ENCODE results near the gene RALGPS1. TPM values are rescaled to one million over a fixed set of nuclear protein-coding genes. Genes with fewer than 3 reads are reported as not detected.

Gene RALGPS1
- total RNA-seq, 1 donor from 2014 or later: 3.2 TPM

GRCh38 chr9:127147251-127147650 is 232.7 kb downstream of the RALGPS1 start:
- ATAC-seq: no peak
- DNase-seq (ENCODE audit: low spot score): no peak

DNA sequence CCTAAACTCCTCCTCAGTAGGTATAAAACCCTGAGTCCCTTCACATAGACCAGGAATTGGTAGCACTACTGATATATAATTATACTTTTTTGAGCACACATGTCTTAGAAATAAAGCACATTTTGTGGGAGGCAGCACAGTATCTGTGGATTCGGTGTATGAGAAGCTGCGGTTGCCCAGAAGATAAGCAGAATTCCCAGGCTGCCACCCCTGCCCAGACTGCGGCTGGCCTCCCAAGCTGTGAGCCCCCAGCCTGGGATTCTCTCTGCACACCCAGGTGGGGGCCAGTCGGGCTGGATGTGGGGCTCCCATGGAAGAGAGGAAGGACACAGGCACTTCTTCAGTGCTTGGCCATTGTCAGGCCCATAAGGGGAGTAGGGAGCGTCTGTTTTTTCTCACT is 233.4 kb downstream of the RALGPS1 start:
- DNase-seq (ENCODE audit: low spot score) (no peak), ATAC-seq (no peak)

DNA sequence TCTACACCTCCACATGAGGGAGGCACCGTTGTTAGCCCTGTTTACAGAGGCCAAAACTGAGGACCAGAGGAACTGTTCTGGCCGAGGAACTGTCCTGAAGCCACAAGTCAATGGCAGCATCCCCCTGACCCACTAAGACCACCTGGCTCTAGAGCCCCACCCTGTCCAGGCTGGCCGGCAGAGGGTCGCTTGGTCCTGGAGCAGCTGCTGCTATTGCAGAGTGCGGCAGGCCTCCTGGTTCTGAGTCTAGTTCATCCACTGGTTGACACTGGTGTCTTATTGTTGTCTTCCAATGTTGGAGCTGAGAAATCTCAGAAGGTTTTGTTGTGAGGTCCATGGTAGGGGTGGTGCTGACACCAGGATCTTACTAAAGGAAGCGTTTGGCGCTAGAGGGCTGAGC is 234.4 kb downstream of the RALGPS1 start:
- no peak for DNase-seq (ENCODE audit: low spot score)
- no peak for ATAC-seq

DNA sequence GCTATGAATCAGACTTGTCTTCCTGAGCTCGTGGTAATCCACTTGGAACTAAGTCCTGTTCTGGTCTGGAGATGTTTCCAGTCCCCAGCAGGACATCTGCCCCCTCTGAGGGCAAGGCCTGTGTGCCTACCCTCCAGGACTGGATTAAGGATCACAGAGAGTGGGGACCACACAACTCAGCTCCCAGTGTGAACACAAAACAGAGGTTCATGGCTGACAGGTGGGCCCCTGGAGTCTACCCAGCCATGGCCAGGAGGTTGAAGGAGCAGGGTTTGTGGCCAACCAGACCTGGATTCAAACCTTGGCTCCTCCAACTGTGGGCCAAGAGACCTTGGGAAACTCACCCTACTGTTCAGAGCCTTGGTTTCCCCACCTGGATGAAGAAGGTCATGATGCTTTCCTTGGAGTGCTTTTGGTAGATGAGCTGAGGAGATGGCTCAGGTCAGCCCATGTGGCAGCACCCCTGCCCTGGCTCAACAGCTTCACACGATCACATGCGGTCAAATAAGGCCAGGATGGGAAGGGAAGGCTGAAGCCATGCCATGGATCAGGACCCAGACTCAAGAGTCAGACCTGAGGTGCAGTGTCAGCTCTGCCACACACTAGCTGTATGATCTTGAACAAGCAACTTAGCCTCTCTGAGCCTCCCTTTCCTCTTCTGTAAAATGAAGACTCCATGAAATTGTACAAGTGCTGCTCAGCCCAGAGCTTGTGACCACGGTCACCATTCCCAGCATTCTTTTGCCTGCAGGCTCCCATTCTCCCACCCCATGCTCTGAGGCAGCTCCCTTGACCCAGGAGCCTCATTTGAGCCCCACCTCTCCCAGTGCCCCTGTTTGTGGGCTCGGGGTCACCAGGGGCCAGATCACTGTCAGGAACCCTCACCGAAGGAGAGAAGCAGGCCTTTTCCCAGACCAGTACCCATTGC is 235.1 kb downstream of the RALGPS1 start:
- ATAC-seq (no peak), DNase-seq (ENCODE audit: low spot score) (no peak)

- no peak for ATAC-seq
- DNase-seq (ENCODE audit: low spot score): no peak
Measured at GRCh38 chr9:127153501-127153900, 238.9 kb downstream of the RALGPS1 start.

GRCh38 chr9:127154003-127154389 is 239.4 kb downstream of the RALGPS1 start:
- peak; percentile 30 for DNase-seq (ENCODE audit: low spot score)
- ATAC-seq: no peak

DNA sequence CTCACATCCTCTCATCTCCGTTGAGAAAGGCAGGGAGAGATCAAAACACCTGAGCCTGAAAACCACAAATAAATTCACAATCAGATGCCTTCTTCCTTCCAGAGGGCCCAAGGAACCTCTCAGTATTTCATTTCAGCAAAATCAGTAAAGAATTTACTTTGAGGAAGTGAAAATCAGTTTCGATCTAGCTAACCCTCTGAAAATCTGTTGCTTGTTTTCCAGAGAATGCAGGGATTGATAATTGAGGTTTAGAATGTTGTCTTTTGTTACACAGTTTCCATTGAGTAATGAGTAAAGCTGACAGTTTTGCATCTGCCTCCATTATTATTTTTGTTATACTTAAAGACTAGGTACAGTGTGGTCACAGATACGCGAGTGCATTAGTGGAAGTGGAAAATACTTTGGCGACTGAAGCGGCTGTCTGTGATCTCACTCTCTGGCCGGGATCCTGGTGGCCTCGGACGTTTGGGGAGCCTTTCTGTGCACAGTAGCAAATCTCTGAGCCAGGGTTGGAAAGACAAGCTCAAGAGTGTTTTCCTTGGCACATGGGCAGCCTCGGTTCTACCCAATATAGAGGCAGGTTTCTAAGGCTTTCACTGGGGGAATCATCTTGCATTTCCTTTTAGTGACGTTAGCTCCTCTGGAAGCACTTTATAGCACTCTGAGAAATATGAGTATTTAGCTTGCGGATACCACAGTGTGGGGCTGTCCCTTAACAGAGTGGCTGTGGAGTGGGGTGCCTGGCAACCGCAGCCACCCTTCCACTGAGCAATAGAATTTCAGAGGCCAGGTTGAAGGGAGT is 240.0 kb downstream of the RALGPS1 start:
- ATAC-seq: no peak
- DNase-seq (ENCODE audit: low spot score): peak; percentile 40

GRCh38 chr9:127155314-127155960 is 240.9 kb downstream of the RALGPS1 start:
- no peak for DNase-seq (ENCODE audit: low spot score)

DNA sequence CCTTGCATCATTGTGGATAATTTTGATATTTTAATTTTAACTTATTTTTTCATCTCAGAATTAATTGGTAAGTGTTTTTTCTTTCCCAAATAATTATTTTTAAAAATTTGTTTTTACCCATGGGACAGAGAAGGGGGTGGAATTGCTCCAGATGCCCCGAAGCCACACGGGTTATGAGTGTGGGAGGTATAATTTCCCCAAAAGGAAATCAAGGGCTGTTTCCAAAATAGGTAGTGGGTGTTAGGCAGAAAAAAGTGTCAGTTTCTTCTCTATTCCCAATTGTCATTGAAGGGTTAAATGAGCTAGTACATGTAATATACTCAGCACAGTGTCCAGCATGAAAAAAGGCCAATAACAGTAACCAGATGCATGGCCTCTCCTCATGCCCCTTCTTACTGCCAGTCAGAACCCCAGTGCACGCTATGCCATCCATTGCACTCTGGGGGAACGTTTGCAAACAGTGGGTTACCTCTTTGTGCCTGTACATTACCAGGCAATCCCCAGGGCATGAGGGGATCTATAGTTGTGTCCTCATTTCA is 244.3 kb downstream of the RALGPS1 start:
- DNase-seq (ENCODE audit: low spot score) (no peak), ATAC-seq (no peak)

More at GRCh38 chr9:127155314-127155960, 240.9 kb downstream of the RALGPS1 start:
- ATAC-seq: no peak

GRCh38 chr9:127159325-127159801 is 244.8 kb downstream of the RALGPS1 start:
- DNase-seq (ENCODE audit: low spot score): peak; percentile 85
- ATAC-seq: peak; percentile 97

GRCh38 chr9:127159949-127160610 is 245.5 kb downstream of the RALGPS1 start:
- ATAC-seq: no peak
- DNase-seq (ENCODE audit: low spot score): peak; percentile 44

DNA sequence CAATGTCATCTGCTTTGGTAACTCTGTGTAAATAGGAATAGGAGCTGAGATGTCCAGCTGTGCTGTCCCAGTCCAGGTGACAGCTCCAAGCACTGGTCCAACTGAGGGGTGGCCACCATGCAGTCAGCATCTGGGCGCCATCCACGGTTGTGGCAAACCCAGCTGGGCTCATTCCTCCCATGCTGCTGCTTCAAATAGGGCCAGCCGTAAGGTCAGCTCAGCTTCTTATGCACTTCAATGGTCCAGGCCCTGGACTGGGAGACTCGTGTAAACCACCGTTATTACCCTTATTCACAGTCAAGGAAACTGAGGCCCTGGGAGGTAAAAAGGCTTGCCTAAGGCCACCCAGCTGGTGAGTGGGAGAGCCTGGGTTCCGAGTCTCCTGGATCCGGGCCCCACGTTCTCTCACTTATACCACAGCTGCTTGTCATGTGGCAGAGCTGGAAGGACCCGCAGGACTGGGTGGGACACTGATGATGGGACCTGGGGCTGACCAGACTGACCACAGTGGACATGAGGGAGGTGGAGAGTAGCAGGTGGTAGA is 246.6 kb downstream of the RALGPS1 start:
- no peak for ATAC-seq
- peak; percentile 35 for DNase-seq (ENCODE audit: low spot score)

GRCh38 chr9:127162046-127162863 is 247.7 kb downstream of the RALGPS1 start:
- ATAC-seq (no peak), DNase-seq (ENCODE audit: low spot score) (peak; percentile 33)

DNA sequence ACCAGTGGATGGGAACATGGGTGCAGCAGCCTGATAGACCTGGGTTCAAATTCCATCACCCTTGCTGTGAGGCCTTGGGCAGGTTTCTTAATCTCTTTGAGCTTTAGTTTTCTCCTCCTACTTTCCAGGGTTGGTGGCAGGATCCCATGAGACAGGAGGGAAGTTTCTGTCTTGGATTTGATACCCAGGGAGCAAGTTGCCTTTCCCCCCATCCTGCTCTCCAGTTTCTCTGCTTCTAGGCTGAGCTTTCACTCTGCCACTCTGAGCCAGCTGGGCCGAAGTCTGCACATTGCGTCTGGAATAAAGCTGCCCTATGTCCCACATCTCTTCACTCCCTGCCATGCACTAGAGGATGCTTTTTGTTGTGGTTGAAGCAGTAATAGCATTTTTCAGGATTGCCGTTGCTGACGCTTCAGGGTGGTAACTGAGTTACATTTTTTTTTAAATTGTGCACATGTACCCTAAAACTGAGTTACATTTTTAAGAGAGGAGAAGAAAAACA is 248.3 kb downstream of the RALGPS1 start:
- ATAC-seq (no peak), DNase-seq (ENCODE audit: low spot score) (no peak)

- ATAC-seq: no peak
- no peak for DNase-seq (ENCODE audit: low spot score)
Measured at GRCh38 chr9:127163409-127163808, 248.8 kb downstream of the RALGPS1 start.

GRCh38 chr9:127165116-127165515 is 250.5 kb downstream of the RALGPS1 start:
- ATAC-seq: no peak
- DNase-seq (ENCODE audit: low spot score): no peak

GRCh38 chr9:127166111-127166510 is 251.5 kb downstream of the RALGPS1 start:
- ATAC-seq: no peak
- no peak for DNase-seq (ENCODE audit: low spot score)

DNA sequence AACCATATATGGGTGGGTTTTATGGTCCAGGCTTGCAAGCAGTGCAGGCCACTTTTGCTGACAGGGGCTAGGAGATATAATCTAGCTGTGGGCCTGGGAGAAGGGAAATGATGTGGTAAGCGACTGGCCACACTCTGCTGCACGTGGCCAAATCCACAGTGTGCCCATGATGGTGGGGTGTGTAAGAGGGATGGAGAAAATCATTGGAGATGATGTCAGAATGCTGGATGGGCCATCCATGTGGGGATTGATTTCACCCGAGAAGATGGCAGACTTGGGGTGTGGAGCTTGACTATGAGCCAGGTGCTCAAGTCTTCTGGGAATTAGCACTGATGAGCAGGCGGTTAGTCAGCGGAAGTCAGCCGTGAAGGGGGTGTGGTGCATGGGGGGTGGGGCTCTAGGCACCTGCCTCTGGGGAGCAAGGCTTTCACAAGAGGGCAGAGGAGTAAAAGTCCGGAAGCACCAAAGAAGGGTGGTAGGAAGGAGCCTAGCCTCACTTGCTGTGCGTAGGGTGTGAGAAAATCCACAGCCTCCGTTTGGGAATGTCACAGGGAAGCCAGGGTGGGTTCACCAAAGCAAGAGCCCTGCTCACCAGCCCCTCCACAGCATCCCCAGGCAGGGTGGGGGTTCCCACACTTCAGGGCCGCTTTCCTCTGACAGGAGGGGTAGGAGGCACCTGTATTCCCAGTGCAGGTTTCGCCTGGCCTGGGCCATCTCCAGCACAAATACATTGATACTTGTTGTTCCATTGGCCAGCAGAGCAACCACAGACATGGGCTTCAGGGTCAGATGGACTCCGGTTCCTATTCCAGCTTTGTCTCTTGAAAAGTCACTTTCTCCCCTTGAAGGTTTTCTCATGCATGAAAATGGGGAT is 252.3 kb downstream of the RALGPS1 start:
- ATAC-seq (no peak), DNase-seq (ENCODE audit: low spot score) (no peak)
